Right lobe of liver (tissue), 6 donors: Measurements from ENCODE around the gene MACROD2. TPM values are rescaled to one million over a fixed set of nuclear protein-coding genes. Genes with fewer than 3 reads are reported as not detected.

Experiments used
- ATAC-seq, 4 donors: fragments of 200-7000 bp; cut with Tn5 transposase; one replicate each; pipeline ENCODE4 v1.9.1; 2020; ENCODE audit warnings: mild to moderate bottlenecking in 4 of 4, moderate library complexity in 4 of 4
- DNase-seq, 3 donors: peaks; one replicate each; pipeline ENCODE4 v3.0.0-alpha.2; 2020
- H3K27ac ChIP-seq, 3 donors: fragments of 200-600 bp; one replicate each; pipeline ENCODE4 v1.8.0; 2022
- H3K27me3 ChIP-seq, 2 donors: fragments of 200-600 bp; one replicate each; pipeline ENCODE4 v1.8.0; 2022
- H3K36me3 ChIP-seq, 4 donors: fragments of 200-600 bp; sonication (generic) in 1 of 4; one replicate each; pipeline versions ENCODE4 v1.5.1 to v1.8.0; 2017 to 2022; ENCODE audit warnings: control low read depth in 1 of 4
- H3K4me1 ChIP-seq, 4 donors: fragments of 200-600 bp; sonication (generic) in 1 of 4; one replicate each; pipeline versions ENCODE4 v1.5.1 to v1.8.0; 2017 to 2022; ENCODE audit warnings: control low read depth in 1 of 4
- H3K4me3 ChIP-seq, 3 donors: fragments of 200-600 bp; one replicate each; pipeline ENCODE4 v1.8.0; 2022
- H3K9me3 ChIP-seq, 4 donors: fragments of 200-600 bp; sonication (generic) in 1 of 4; one replicate each; pipeline versions ENCODE4 v1.5.1 to v1.8.0; 2017 to 2022; ENCODE audit warnings: control low read depth in 1 of 4
- POLR2A ChIP-seq: fragments of 450-650 bp; IDR thresholded peaks from one replicate; pipeline ENCODE4 v1.6.1; 2017; ENCODE audit warnings: antibody characterized with exemption, mild to moderate bottlenecking
- WGBS: methylation state at CpG from one replicate; pipeline ENCODE4 v1.1.6; 2018; ENCODE audit warnings: low coverage, low lambda C conversion rate; ENCODE audit not compliant: insufficient coverage; ENCODE audit errors: missing lambda C conversion rate; 5-methylcytosine and 5-hydroxymethylcytosine counted together
- intact Hi-C, 2 donors: fragments of 100-400 bp; cut with DNase I; formaldehyde crosslinking; loops; one replicate each; pipeline versions ENCODE4 v1.11.2 to v1.14.1; 2022
- total RNA-seq, 6 experiments: library from RNA; depleted of rRNA in 2 of 6; stranded (reverse); fragments of >200 nt in 2 of 6; fragmentation: NEBNext Ultra II Directional in 3 of 6; extraction: Animal tissue kit (Norgen Biotek cat#: 25700) in 3 of 6; gene quantifications; one replicate each; pipeline versions ENCODE4 v1.1.0 to v1.2.4, GENCODE V29; 2016 to 2023
- TF ChIP-seq, protein P1 (sequence below), 4 donors: fragments of 200-600 bp in 3 of 4; fragments of 450-650 bp in 1 of 4; IDR thresholded peaks; one replicate each; pipeline versions ENCODE4 v1.5.1 to v1.8.0; 2016 to 2022; ENCODE audit warnings: antibody characterized with exemption in 4 of 4, mild to moderate bottlenecking in 2 of 4
- donor health status: DM: no; HTN: yes; CAD: no.
- donor health status: DM: no; HTN: no; CAD: no.
- donor health status: DM: no; HTN: no; CAD: no.
- donor health status: DM: no; HTN: yes; CAD: no.
- donor health status: DM: no; HTN: yes; CAD: no.

The MACROD2 gene
- total RNA-seq, 6 experiments from 2014 or later: 1.2 to 5.5 (median 3.3) TPM

DNA sequence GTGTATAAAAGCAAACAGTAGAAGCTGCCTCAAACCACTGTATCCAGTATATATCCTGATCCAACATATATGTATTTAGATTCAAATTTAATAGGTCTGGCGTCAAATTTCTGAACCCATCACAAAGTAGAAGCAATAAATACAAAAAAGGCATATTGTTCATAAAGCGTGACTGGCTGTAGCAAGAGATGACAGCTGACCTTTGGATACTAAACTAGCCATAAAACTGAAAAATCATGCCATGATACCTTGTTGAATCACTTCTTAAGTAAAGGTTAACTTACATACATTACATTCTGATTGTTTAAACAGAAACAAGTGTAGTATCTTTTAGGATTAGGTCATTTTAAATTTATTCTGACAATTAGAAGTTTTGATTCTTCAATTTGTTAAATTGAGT, 714.1 kb downstream of the MACROD2 start:
- DNase-seq: no peak
- ATAC-seq: no peak
- TF ChIP-seq, protein P1, sequence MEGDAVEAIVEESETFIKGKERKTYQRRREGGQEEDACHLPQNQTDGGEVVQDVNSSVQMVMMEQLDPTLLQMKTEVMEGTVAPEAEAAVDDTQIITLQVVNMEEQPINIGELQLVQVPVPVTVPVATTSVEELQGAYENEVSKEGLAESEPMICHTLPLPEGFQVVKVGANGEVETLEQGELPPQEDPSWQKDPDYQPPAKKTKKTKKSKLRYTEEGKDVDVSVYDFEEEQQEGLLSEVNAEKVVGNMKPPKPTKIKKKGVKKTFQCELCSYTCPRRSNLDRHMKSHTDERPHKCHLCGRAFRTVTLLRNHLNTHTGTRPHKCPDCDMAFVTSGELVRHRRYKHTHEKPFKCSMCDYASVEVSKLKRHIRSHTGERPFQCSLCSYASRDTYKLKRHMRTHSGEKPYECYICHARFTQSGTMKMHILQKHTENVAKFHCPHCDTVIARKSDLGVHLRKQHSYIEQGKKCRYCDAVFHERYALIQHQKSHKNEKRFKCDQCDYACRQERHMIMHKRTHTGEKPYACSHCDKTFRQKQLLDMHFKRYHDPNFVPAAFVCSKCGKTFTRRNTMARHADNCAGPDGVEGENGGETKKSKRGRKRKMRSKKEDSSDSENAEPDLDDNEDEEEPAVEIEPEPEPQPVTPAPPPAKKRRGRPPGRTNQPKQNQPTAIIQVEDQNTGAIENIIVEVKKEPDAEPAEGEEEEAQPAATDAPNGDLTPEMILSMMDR (IDR thresholded peaks at IDR 0.05): no peak
- no peak for TF ChIP-seq POLR2A
- intact Hi-C loops: no loop called here
- no peak overlapping the region for H3K4me3 ChIP-seq
- no peaks in the 10 kb centered on the region for H3K27me3 ChIP-seq
- peaks cover 0 to 8% (median 0%) of the 10 kb centered on the region in 4 donors for H3K4me1 ChIP-seq
- WGBS: 96% methylated on average over 2 of the region's 2 CpGs
- no peaks in the 10 kb centered on the region for H3K9me3 ChIP-seq
- no peak overlapping the region for H3K27ac ChIP-seq
- H3K36me3 ChIP-seq: no peaks in the 10 kb centered on the region

DNA sequence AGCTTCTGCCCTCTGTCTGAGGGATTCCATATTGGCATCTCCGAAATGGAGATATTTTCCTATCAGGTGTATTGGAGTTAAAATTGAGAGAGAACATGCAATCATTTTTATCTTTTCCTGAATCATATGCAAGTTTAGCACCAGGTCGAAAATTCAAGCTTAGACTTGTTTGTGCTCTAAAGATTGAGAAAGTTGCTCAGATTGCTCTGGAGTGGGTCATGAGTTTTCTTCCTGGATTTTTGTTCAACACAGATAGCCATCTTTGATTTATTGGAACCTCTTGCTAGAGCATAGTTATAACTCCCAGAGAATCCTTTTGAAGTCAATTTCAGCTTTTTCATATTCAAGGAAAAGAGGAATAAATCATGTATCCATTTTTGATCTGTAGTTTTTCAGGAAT, 715.6 kb downstream of the MACROD2 start:
- Histone ChIP-seq H3K9me3 (no peaks in the 10 kb centered on the region), H3K27ac (no peak overlapping the region), H3K27me3 (no peaks in the 10 kb centered on the region), H3K4me3 (no peak overlapping the region), H3K4me1 (peaks cover 0 to 8% (median 0%) of the 10 kb centered on the region in 4 donors), H3K36me3 (no peaks in the 10 kb centered on the region)
- ATAC-seq (no peak), DNase-seq (no peak)
- TF ChIP-seq POLR2A: no peak
- TF ChIP-seq, protein P1 (IDR thresholded peaks at IDR 0.05): no peak
- WGBS: 49% methylated on average over 2 of the region's 2 CpGs
- intact Hi-C loops: no loop called here

DNA sequence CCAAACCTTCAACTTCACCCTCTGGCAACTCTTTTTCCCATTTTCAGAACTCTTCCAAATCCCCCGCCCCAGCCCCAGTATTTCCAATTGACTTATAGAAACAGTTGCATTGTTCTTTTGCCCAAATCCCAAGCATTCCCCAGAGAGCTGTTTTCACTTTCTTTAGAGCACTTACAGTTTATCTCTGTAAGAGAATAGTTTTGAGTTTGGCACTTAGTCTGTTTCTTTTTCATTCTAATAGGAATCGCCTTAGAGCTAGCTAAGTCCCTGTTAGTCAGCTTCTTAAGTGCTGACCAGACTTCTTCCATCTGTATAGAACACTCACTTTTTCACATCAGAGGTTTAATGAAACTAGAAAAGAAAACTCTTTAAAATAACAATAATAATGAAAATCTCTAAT, 716.3 kb downstream of the MACROD2 start:
- H3K27ac ChIP-seq: no peak overlapping the region
- whole genome bisulfite sequencing: 78% methylated on average over 2 of the region's 2 CpGs

DNA sequence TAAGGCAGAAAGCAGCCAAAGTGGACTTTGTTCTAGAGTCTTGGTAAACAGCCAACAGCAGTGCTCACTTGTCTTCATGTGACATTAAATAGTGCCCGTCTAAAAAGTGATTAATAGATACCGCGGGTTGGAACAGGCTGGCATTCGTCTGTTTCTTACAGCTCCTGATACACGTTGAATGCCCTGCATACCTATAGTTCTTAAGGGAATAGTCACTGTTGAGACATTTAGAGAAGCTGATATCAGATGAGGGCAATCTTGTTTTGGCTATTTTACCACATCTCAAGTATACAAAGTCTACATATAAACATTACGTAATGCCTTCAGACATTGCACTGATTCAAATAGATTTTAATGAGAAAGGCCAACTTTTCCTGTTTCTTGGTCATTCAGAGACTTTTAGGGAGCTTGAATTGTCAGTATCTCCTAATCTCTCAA, 717.0 kb downstream of the MACROD2 start:
- DNase-seq (no peak), ATAC-seq (peak; percentile 42 to 68 (median 56))
- TF ChIP-seq, protein P1 (IDR thresholded peaks at IDR 0.05): no peak
- TF ChIP-seq POLR2A: no peak
- Histone ChIP-seq H3K4me3 (no peak overlapping the region), H3K27ac (no peak overlapping the region), H3K27me3 (no peaks in the 10 kb centered on the region), H3K36me3 (no peaks in the 10 kb centered on the region), H3K9me3 (no peaks in the 10 kb centered on the region), H3K4me1 (peaks cover 0 to 8% (median 4%) of the 10 kb centered on the region in 4 donors)
- WGBS: 21% methylated on average over 6 of the region's 6 CpGs
- intact Hi-C loops: no loop called here

More for the DNA sequence above, 716.3 kb downstream of the MACROD2 start:
- no peaks in the 10 kb centered on the region for H3K27me3 ChIP-seq
- peaks cover 0 to 8% (median 1%) of the 10 kb centered on the region in 4 donors for H3K4me1 ChIP-seq
- TF ChIP-seq POLR2A: no peak
- TF ChIP-seq, protein P1 (IDR thresholded peaks at IDR 0.05): no peak
- H3K36me3 ChIP-seq: no peaks in the 10 kb centered on the region
- intact Hi-C loops: no loop called here
- ATAC-seq: no peak
- no peak overlapping the region for H3K4me3 ChIP-seq
- H3K9me3 ChIP-seq: no peaks in the 10 kb centered on the region
- no peak for DNase-seq

DNA sequence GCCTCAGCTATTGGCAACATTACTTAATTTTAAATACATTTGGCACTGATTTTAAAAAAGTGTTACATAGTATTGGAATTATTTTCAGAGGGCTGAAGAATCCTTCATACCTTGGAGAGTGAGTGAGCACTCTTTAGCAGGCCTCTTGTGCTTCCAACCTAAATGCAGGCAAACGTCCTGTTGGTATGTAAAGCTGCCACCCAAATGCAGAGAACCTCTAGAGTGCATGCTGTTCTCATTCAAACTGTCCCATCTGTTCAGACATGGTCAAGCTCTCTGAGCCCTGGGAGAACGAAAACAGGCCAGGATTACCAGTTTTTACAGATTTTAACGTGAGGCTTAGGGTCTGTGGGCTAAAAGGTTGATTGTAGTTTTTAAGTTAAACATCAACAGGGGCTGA, 720.1 kb downstream of the MACROD2 start:
- H3K4me3 ChIP-seq: no peak overlapping the region
- H3K4me1 ChIP-seq: peaks cover 0 to 14% (median 7%) of the 10 kb centered on the region in 4 donors
- TF ChIP-seq POLR2A: no peak
- TF ChIP-seq, protein P1 (IDR thresholded peaks at IDR 0.05): no peak
- DNase-seq (no peak), ATAC-seq (no peak)
- no peaks in the 10 kb centered on the region for H3K9me3 ChIP-seq
- H3K36me3 ChIP-seq: no peaks in the 10 kb centered on the region
- WGBS: 92% methylated on average over 3 of the region's 3 CpGs
- intact Hi-C loops: no loop called here
- no peaks in the 10 kb centered on the region for H3K27me3 ChIP-seq
- no peak overlapping the region for H3K27ac ChIP-seq
